Subcutaneous adipose tissue (tissue), 4 donors: ENCODE measurements around the gene CRIM1. TPM values are rescaled to one million over a fixed set of nuclear protein-coding genes. Genes with fewer than 3 reads are reported as not detected.

ENCODE experiments used
- CTCF ChIP-seq: fragments of 450-650 bp; IDR thresholded peaks from one replicate; pipeline ENCODE4 v1.5.1; 2016; ENCODE audit warnings: low read depth, mild to moderate bottlenecking, control low read depth, antibody characterized with exemption, moderate library complexity
- total RNA-seq, 4 donors: library from RNA; depleted of rRNA; stranded (reverse); fragments of >200 nt; gene quantifications; one replicate each; pipeline ENCODE4 v1.1.0, GENCODE V29; 2016

The CRIM1 gene
- total RNA-seq, 4 donors from 2014 or later, result 153 to 269 (median 233) TPM

DNA sequence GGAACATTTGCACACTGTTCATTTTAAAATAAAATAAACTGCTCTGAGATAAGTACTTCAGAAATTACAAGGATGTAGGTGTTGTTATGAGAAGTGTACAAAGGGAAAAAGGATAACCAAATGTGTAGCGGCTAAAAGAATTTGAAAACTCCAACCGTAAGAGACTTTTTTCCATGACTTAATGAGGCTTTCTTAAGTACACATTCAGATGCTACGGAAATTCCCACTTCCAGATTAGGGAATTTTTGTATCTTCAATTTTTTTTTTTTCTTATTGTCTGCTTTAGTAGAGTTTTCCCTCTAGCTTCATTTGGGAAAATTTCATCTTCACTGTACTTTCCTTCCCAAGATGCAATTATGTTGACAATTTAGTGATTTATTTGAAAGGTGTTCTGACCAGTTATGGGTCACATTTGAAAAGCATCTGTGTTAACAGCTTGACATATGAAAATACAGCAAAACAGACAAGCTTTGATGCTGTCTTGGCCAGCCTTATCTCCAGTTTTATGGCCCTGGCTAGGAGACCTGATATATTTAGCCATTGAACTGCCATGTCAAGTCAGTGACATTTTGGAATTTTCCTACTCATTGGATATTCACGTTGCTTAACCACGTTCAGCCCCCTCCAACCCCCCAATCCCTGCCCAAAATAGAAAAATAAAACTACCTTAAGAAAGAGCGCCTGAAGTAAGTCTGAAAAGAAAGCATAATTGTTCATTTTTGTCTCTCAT is 136.8 kb downstream of the CRIM1 start:
- TF ChIP-seq CTCF, result no peak

DNA sequence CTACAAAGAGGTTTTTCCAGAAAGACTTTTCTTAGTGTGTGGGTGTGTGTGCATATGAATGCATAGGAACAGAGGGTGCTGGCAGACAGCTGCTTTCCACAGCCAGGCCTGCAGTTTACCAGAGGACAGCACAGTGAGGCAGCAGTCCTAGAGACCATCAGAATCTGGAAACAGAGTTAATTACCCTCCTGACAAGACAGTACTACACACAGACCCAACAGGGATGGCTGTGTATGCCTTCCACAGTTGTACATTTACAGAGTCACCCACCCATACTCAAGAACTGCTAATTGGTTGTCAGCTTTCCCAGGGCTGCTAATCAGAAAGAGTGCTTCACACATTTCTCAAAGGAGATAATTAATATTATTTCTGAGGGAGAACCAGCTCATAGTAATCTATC is 137.7 kb downstream of the CRIM1 start:
- no peak for TF ChIP-seq CTCF

DNA sequence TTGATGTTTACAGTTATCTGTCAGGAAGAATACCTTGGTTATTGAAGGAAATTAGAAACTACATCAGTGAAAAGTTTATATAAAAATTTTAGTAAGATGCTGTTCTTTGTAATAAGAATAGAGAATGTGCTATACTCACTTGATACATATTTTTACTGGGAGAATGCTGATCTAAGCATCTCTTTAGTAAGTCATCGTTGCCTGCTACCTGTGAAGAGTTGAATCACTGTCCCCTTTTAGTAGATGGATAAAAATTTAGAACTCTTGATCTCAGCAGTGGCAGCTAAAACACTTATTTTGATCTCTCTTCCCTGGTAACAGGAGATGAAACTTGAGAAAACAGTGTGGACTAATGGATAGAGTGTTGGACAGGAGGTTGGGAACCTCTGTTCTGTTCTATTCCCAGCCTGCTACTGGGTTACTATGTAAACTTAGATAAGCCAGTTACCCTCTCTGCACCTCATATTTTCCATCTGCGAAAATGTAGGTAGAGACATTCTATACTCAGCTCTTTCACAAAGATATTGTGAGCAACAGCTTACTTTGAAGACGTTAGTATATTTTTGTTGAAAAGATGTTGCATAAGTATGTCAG is 142.1 kb downstream of the CRIM1 start:
- no peak for TF ChIP-seq CTCF

- no peak for TF ChIP-seq CTCF
Measured at GRCh38 chr2:36499128-36499820, 143.7 kb downstream of the CRIM1 start.

GRCh38 chr2:36500072-36500471 is 144.5 kb downstream of the CRIM1 start:
- no peak for TF ChIP-seq CTCF

- TF ChIP-seq CTCF, result no peak
Measured at GRCh38 chr2:36502081-36502480, 146.5 kb downstream of the CRIM1 start.

DNA sequence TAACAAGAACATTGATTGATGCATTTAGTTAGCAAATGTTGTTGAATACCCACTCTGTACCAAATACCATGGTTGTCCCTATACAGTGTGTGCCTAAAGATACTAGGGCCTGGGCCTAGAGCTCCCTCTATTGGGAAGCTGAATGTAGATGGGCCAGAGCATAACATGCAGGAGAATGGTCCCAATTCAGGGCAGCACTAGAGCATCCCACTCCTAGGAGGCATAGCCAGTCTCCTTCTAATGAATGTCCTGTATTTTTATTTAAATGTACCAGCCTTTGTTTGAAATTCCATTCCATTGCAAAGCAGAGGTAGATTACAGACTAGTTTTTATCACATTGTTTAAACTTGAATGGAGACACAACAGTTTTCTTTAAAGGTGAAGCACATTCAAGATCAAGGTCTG is 151.8 kb downstream of the CRIM1 start:
- TF ChIP-seq CTCF, result no peak
